BLaER1 treated with 17β-estradiol and CSF1 and Interleukin-3, amounts not matched to agents 10 nM and 100 nM (cell line): Measurements from ENCODE around the gene FADS2.
A peak's percentile ranks its signal among the peaks of the same experiment; 100 is the strongest.

Experiments used
- H3K27ac ChIP-seq, 11 experiments: shearing (Covaris generic); formaldehyde crosslinking; 2 replicates each; pipeline ENCODE4 v1.8.1; 2022
- H3K27me3 ChIP-seq, 11 experiments: shearing (Covaris generic); formaldehyde crosslinking; 2 replicates each; pipeline ENCODE4 v1.8.1; 2022
- H3K36me3 ChIP-seq, 11 experiments: shearing (Covaris generic); formaldehyde crosslinking; 2 replicates each; pipeline ENCODE4 v1.8.1; 2022
- H3K4me1 ChIP-seq, 10 experiments: shearing (Covaris generic); formaldehyde crosslinking; 2 replicates each; pipeline ENCODE4 v1.8.1; 2022
- H3K4me2 ChIP-seq, 11 experiments: shearing (Covaris generic); formaldehyde crosslinking; 2 replicates each; pipeline ENCODE4 v1.8.1; 2022
- H3K4me3 ChIP-seq, 10 experiments: shearing (Covaris generic); formaldehyde crosslinking; 2 replicates each; pipeline ENCODE4 v1.8.1; 2022
- H3K9ac ChIP-seq, 11 experiments: shearing (Covaris generic); formaldehyde crosslinking; 2 replicates each; pipeline ENCODE4 v1.8.1; 2022
- H3K9me3 ChIP-seq, 11 experiments: shearing (Covaris generic); formaldehyde crosslinking; replicated peaks in 1 of 11; 2 replicates each; pipeline ENCODE4 v1.8.1; 2022
- H4K20me1 ChIP-seq, 11 experiments: shearing (Covaris generic); formaldehyde crosslinking; 2 replicates each; pipeline ENCODE4 v1.8.1; 2022
- Cebpa-rat ChIP-seq, 11 experiments: shearing (Covaris generic); IDR thresholded peaks; 2 replicates each; pipeline ENCODE4 v1.8.1; 2022

Gene FADS2

DNA sequence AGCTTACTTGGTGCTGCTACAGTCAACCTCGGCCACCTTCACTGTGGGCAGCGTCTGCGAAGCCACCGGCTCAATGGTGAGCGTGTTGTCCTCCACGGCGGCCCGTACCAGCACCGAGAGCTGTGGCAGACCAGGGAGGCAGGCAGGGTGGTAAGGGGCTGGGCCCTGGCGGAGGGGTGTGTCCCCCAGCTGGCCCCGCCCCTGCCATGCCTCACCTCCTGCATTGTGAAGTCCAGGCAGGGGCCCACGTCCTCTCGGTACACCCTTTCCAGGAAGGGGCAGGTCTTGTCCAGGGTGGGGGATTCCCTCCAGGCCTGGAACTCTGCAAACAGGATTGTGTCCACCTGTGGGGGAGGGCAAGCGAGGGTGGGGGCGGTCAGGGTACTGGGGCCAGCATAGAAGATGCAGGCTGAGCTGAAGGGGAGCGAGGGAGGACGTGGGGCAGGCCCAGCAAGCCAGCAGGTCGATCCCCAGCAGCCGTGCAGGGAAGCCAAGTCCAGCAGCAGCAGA lies 76.5 kb downstream of the FADS2 start:
- Histone ChIP-seq H3K9me3 (no peaks in the 10 kb centered on the region), H3K4me1 (peaks cover 50 to 100% (median 55%) of the 10 kb centered on the region in 10 experiments), H4K20me1 (no peaks in the 10 kb centered on the region), H3K9ac (peak overlapping the region in 4 of 11 experiments; percentile 15 to 77 (median 48); a peak in 6 of 22 replicates), H3K27me3 (no peaks in the 10 kb centered on the region), H3K36me3 (peaks cover 0 to 87% (median 0%) of the 10 kb centered on the region in 11 experiments; a peak in 6 of 22 replicates), H3K4me2 (peak overlapping the region in 10 of 11 experiments; percentile 15 to 97 (median 38); a peak in 14 of 22 replicates), H3K4me3 (peak overlapping the region in 3 of 10 experiments; percentile 17 to 45 (median 44); a peak in 5 of 20 replicates), H3K27ac (no peak overlapping the region; a peak in 1 of 22 replicates)
- no peak for TF ChIP-seq Cebpa-rat (IDR thresholded peaks at IDR 0.05)

DNA sequence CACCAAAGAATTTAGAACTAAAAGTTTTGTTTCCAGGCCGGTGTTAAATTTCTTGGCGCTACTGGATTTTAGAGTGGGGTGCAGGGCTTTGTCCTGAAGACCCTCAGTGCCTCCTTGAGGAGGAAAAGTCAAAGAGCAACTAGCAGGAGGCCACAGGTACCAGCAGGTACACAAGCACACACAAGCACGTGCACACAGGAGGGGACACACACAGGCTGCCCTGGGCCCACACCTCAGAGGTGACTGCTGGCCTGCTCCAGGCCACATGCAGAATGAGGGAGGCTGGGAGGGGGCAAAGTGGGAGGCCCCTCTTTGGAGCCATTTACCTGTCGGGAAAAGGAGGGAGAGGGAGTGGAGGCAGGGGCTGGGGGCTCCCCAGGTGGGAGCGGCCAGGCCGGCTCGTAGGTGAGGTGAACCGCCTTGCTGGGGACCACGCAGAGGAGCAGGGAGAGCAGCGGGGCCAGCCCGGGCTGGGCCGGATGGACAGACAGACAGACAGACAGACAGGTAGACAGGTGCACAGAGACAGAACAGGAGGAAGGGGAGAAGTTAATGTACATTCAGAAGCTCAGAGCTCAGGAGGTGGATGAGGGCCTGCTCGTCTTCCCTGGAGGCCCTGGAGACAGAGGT lies 77.1 kb downstream of the FADS2 start:
- peaks cover 0 to 81% (median 0%) of the 10 kb centered on the region in 11 experiments; a peak in 6 of 22 replicates for H3K36me3 ChIP-seq
- H4K20me1 ChIP-seq, result no peaks in the 10 kb centered on the region
- TF ChIP-seq Cebpa-rat (IDR thresholded peaks at IDR 0.05), result no peak
- peak overlapping the region in 2 of 11 experiments; percentile 69 to 77; a peak in 3 of 22 replicates for H3K9ac ChIP-seq
- peak overlapping the region in 10 of 11 experiments; percentile 80 to 97 (median 87); a peak in 12 of 22 replicates for H3K4me2 ChIP-seq
- no peak overlapping the region for H3K4me3 ChIP-seq
- peaks cover 52 to 100% (median 57%) of the 10 kb centered on the region in 10 experiments for H3K4me1 ChIP-seq
- H3K27me3 ChIP-seq, result no peaks in the 10 kb centered on the region
- H3K27ac ChIP-seq, result peak overlapping the region in 2 of 11 experiments; percentile 6 to 14; a peak in 1 of 22 replicates
- H3K9me3 ChIP-seq, result no peaks in the 10 kb centered on the region

DNA sequence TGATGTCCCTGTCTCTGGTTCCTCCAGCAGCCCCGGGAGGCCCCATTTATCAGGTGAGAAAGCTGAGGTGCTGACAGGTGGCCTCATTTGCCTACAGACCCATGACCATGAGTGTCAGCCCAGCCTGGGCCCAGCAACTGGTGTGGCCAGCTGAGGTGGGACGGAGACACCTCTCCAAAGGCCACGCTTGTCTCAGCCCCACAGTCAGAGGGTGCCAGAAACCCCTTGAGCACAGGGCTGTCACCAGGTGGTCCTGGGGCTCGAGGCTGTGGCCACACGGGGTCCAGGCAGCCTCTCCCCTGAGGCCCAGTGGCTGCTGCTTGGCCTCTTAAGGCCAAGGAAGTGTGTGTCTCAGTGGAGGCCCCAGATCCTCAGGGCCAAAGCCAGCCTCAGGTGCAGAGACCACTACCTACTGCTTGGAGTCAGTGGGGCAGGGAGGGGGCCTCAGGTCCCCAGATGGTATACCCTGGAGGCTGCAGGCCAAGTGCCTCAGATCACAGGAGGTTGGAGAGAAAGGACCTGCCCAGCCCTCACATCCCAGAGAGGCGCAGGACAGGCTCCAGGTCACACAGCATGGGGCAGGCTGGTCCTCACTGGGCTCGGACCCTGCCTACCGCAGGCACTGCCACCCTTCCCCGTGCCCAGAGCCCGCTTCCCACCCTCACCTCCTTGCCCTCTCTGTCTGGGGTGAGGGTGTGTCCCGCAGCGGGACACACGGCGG lies 77.9 kb downstream of the FADS2 start:
- H3K4me3 ChIP-seq, result no peak overlapping the region
- no peaks in the 10 kb centered on the region for H3K27me3 ChIP-seq
- H3K4me1 ChIP-seq, result peaks cover 56 to 100% (median 64%) of the 10 kb centered on the region in 10 experiments
- TF ChIP-seq Cebpa-rat (IDR thresholded peaks at IDR 0.05), result no peak
- peak overlapping the region in 10 of 11 experiments; percentile 28 to 77 (median 67); a peak in 13 of 22 replicates for H3K9ac ChIP-seq
- no peaks in the 10 kb centered on the region for H4K20me1 ChIP-seq
- H3K9me3 ChIP-seq, result no peaks in the 10 kb centered on the region
- H3K36me3 ChIP-seq, result peaks cover 0 to 73% (median 0%) of the 10 kb centered on the region in 11 experiments; a peak in 6 of 22 replicates
- H3K4me2 ChIP-seq, result peak overlapping the region; percentile 80 to 97 (median 87)
- peak overlapping the region in 6 of 11 experiments; percentile 6 to 79 (median 44); a peak in 6 of 22 replicates for H3K27ac ChIP-seq

DNA sequence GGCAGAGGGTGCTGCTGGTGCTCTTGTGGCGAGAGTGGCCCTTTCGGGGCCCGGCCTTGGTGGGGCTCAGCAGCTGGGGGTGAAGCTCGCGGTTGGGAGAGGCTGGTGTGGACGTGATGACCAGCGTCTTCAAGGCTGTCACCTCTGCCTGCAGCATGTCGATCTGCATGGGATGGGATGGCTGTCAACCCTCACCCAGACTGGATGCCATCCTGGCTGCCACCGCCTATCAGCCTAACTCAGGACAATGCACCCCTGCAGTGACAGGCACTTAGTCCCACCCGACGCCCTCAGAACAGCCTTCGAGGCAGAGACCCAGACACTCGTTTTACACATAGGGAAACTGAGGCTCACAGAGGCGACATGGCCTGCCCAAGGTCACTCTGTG lies 78.4 kb downstream of the FADS2 start:
- no peak for TF ChIP-seq Cebpa-rat (IDR thresholded peaks at IDR 0.05)
- H3K36me3 ChIP-seq, result peaks cover 0 to 67% (median 0%) of the 10 kb centered on the region in 11 experiments; a peak in 6 of 22 replicates
- no peaks in the 10 kb centered on the region for H3K27me3 ChIP-seq
- H3K4me3 ChIP-seq, result no peak overlapping the region
- peak overlapping the region in 10 of 11 experiments; percentile 6 to 90 (median 73); a peak in 13 of 22 replicates for H3K27ac ChIP-seq
- H3K4me2 ChIP-seq, result peak overlapping the region; percentile 80 to 97 (median 87)
- H3K9me3 ChIP-seq, result no peaks in the 10 kb centered on the region
- peak overlapping the region; percentile 28 to 80 (median 68); a peak in 18 of 22 replicates for H3K9ac ChIP-seq
- no peaks in the 10 kb centered on the region for H4K20me1 ChIP-seq
- peaks cover 61 to 100% (median 70%) of the 10 kb centered on the region in 10 experiments for H3K4me1 ChIP-seq

DNA sequence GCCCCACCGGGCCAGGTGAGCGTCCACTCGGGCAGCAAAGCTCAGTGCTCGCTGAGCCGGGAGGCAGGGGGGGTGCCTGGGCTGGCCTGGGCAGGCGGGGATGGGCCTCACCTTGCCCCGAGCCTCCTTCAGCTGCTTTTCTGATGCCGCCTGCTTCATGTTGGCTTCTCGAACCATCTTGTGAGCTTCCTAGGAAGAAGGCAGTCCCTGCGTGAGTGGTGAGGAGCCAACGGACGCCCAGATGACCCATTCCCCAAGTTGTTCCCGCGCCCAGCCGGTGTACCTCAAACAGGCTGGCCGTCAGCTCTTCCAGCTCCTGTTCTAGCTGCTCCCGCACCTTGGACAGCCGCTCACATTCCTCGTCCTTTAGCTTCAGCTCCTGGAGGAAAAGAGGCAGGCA lies 79.2 kb downstream of the FADS2 start:
- peak overlapping the region; percentile 28 to 90 (median 77); a peak in 20 of 22 replicates for H3K27ac ChIP-seq
- 0 out of 20 replicates have a peak overlapping the region, but pooled peaks of 1 of the 10 experiments have one; percentile 11 for H3K4me3 ChIP-seq
- no peaks in the 10 kb centered on the region for H3K27me3 ChIP-seq
- H3K9me3 ChIP-seq, result no peaks in the 10 kb centered on the region
- H3K4me1 ChIP-seq, result peaks cover 69 to 100% (median 77%) of the 10 kb centered on the region in 10 experiments
- peak overlapping the region; percentile 49 to 80 (median 68) for H3K9ac ChIP-seq
- H4K20me1 ChIP-seq, result no peaks in the 10 kb centered on the region
- H3K36me3 ChIP-seq, result peaks cover 0 to 60% (median 0%) of the 10 kb centered on the region in 11 experiments; a peak in 6 of 22 replicates
- TF ChIP-seq Cebpa-rat (IDR thresholded peaks at IDR 0.05), result no peak
- peak overlapping the region; percentile 80 to 97 (median 87) for H3K4me2 ChIP-seq

DNA sequence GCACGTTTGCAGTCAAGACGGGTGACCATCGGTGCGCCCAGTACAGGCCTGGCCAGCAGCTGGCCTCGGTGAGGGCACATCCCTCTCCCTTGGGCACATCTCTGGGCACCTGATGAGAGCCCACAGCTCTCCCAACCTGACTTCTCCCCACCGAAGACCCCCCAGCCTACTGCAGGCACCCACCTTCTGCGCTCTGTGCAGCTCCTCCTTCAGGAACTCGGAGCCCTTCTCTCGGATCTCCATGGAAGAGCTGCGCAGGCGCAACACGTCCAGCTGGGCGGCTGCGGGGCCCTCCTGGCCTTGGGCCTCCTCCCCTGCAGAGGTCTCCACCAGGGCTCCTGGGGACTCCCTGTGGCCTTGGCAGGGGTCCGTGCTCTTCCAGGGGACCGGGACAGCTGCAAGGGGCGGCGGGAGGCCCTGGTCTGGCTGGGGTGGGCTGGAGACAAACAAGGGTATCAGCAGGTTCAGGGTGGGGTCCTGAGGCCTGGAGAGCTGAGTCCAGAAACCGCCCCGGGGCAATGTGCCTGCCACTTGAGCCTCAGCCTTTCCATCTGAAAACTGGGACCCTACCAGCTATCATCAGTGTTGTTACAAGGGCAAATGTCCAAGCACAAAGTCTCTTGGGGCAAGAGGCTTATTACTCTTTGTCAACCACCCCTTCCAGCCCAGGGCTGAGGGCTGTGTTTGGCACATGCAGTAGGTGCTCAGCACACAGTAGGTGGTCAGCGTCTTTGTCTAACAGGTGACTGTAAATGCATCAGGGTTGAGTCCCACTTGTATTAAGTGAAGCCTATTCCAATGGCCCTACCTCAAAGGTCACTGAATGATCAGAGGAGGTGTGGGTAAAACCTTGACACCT lies 80.0 kb downstream of the FADS2 start:
- H3K27me3 ChIP-seq, result no peaks in the 10 kb centered on the region
- peaks cover 0 to 52% (median 0%) of the 10 kb centered on the region in 11 experiments; a peak in 6 of 22 replicates for H3K36me3 ChIP-seq
- peak overlapping the region in 2 of 10 experiments; percentile 6 to 34; a peak in 3 of 20 replicates for H3K4me3 ChIP-seq
- TF ChIP-seq Cebpa-rat (IDR thresholded peaks at IDR 0.05), result no peak
- peak overlapping the region; percentile 80 to 97 (median 87) for H3K4me2 ChIP-seq
- H3K9ac ChIP-seq, result peak overlapping the region; percentile 49 to 80 (median 68)
- H3K27ac ChIP-seq, result peak overlapping the region; percentile 28 to 90 (median 77); a peak in 20 of 22 replicates
- H3K4me1 ChIP-seq, result peaks cover 77 to 100% (median 86%) of the 10 kb centered on the region in 10 experiments
- no peaks in the 10 kb centered on the region for H4K20me1 ChIP-seq
- H3K9me3 ChIP-seq, result no peaks in the 10 kb centered on the region

DNA sequence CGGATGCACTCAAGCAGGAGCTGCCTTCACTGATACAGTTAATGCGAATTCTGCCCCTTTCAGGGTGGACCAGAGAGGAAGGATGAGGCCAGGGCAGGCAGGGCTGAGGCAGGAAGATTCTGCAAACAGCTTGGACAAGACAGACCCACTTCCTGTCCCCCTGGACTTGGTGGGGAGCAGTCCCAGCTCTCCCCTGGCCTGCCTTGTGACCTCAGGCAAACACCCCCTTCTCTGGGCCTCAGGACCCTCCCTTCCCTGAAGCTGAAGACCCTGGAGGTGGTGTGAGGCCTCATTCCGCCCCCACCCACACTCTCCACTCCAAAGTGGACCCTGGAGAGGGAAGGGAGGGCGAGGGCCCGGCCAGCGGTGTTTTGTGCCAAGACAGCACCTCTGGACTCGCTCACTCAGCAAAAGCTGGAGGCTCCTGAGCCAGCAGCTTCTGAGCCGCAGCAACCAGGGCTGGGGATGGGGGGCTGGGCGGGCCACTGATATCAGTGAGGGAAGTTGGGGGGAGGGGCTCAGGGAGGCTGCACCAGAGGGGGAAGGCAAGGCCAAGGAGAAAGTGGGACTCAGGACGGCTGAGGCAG lies 80.7 kb downstream of the FADS2 start:
- H3K27me3 ChIP-seq, result peaks cover 0 to 6% (median 1%) of the 10 kb centered on the region in 11 experiments; a peak in 6 of 22 replicates
- H3K27ac ChIP-seq, result peak overlapping the region in 9 of 11 experiments; percentile 40 to 90 (median 78); a peak in 17 of 22 replicates
- peaks cover 77 to 100% (median 90%) of the 10 kb centered on the region in 10 experiments for H3K4me1 ChIP-seq
- H4K20me1 ChIP-seq, result no peaks in the 10 kb centered on the region
- peak overlapping the region; percentile 80 to 97 (median 87) for H3K4me2 ChIP-seq
- H3K4me3 ChIP-seq, result peak overlapping the region in 2 of 10 experiments; percentile 8 to 34; a peak in 3 of 20 replicates
- peak overlapping the region in 9 of 11 experiments; percentile 29 to 80 (median 68); a peak in 17 of 22 replicates for H3K9ac ChIP-seq
- no peak for TF ChIP-seq Cebpa-rat (IDR thresholded peaks at IDR 0.05)
- H3K36me3 ChIP-seq, result peaks cover 0 to 52% (median 0%) of the 10 kb centered on the region in 11 experiments; a peak in 6 of 22 replicates
- no peaks in the 10 kb centered on the region for H3K9me3 ChIP-seq
